GM20000 (cell line): ENCODE data around the gene CACNA2D2.

ENCODE experiments used
- DNase-seq: peaks from one replicate; pipeline ENCODE4 v3.0.0; 2012; ENCODE audit warnings: low spot score
- TF ChIP-seq, protein P1 (sequence below): IDR thresholded peaks from 2 replicates; pipeline ENCODE4 v1.5.1; 2012; ENCODE audit warnings: mild to moderate bottlenecking, control low read depth; ENCODE audit errors: extremely low read depth, missing control alignments

The CACNA2D2 gene

DNA sequence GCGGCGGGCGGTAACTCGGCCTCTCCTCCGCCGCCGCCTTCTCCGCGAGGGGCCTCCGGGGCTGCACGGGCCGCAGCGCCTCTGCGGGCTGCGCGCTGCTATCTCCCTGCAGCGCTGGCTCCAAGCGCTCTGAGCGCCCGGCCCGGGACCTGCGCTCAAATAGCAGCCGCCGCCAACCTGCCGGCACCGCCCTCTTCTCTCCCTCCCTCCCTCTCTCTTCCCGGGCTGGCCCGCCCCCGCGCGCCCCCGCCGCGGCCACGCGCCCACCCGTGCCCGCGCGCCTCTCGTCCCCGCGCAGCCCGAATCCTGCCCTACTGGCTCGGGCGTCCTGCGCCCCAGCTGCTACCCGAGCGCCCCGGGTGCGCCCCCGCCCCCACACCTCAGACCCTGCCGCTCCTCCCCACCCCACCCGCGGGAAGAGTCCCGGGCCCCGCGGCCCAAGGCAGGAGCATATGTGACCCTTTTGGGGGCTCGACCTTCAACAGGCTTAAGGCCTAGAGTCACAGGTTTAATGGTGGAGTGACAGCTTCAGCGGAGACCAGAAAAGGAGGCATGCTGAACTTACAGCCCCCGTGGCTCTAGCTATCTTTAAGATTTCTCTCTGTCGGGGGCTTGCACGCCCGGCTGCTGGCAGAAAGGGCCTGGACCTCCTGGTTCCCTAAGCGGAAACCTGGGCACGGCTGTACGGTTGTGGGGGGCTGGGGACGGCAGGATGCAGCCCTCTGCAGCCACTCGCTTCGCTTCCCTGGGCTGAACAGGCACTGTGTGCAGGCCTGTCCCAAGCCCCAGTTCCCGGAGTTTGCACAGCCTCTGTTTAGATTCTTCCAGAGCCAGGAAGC lies at the start of gene CACNA2D2:
CACNA2D2 (minus strand) TSS at position 131 of the 839 bp plus-strand sequence. CDS start 211 bp downstream, outside the sequence.
- DNase-seq: peak; percentile 62

DNA sequence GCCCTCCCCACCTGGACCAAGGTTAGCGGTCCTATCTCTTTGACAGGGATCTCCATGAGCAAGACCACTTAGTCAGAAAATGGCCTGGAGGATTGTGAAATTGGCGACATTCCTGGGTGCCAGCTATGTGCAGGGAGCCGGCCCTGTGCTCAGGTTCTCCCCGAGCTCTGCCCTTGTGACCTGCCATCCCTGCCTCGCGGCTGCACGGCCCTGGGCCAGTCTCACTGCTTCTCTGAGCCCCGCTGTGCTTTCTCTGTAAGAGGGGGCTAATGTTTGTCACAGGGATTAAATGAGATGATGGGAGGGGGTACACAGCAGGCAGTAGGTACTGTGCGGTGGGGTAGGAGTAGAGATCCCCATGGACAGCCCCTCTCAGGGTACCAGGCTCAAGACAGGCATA lies 49.2 kb upstream of the CACNA2D2 start:
- no peak for DNase-seq
- TF ChIP-seq, protein P1, sequence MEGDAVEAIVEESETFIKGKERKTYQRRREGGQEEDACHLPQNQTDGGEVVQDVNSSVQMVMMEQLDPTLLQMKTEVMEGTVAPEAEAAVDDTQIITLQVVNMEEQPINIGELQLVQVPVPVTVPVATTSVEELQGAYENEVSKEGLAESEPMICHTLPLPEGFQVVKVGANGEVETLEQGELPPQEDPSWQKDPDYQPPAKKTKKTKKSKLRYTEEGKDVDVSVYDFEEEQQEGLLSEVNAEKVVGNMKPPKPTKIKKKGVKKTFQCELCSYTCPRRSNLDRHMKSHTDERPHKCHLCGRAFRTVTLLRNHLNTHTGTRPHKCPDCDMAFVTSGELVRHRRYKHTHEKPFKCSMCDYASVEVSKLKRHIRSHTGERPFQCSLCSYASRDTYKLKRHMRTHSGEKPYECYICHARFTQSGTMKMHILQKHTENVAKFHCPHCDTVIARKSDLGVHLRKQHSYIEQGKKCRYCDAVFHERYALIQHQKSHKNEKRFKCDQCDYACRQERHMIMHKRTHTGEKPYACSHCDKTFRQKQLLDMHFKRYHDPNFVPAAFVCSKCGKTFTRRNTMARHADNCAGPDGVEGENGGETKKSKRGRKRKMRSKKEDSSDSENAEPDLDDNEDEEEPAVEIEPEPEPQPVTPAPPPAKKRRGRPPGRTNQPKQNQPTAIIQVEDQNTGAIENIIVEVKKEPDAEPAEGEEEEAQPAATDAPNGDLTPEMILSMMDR: no peak

More for the DNA sequence above, at the start of gene CACNA2D2:
- TF ChIP-seq, protein P1: no peak

GRCh38 chr3:50551681-50552435 lies 48.4 kb upstream of the CACNA2D2 start:
- no peak for DNase-seq
- TF ChIP-seq, protein P1: no peak

DNA sequence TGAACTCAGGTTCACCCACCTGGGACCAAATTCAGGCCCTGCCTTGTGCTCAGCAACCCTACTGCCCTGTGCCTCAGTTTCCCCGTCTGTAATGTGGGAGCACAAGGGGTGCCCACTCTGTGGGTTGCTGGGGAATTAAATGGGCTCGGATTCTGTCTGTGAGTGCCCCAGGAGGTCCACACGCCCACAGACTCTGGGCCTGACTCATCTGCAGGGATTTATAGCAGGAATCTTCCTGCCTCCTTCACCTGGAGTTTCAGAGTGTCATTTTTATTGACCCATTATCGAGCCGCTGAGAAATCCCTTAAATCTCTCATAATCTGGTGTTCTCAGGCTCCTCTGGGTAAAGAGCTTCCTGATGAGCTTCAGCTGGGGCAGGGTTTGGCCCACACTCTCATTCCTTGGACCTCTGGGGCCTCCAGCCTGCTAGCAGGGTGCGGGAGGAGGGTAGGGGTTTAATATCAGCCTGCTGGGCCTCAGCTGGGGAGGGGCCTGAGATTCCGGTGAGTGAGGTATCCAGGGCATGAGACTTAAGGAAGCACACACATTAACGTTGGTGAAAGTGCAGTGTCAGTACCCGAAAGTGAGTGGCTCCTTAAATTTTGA lies 47.7 kb upstream of the CACNA2D2 start:
- DNase-seq: no peak
- TF ChIP-seq, protein P1: no peak

DNA sequence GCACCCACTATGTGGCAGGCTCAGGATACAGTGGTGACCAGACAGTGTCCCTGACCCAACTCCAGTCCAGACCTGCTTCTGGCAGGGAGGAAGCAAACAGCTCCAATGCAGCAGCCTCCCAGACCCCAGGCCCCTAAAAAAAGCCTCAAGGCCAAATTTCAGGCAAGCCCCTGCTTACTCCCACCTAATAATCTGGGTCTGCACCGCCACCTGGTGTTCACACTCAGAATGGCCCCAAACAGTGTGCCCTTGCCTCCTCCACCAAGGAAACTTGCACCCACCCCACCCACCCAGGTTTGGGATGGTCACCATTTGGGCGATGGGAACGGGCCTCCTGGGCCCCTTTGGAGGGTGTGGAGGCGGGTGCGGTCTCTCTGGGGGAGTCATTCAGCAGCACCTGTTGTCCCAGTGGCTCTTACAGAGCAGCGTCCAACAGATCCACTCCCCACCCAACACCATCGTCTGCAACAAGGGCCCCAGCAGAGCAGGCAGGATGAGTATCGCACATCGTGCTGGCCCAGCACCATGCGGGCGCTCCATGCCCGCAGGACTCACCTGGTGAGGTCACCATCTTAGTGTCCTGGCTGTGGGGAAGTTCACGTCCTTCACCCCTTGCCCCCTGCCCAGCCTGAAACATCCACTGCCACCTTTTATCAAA lies 46.8 kb upstream of the CACNA2D2 start:
- DNase-seq: peak; percentile 67
- TF ChIP-seq, protein P1: peak; percentile 86

GRCh38 chr3:50549226-50549625 lies 45.8 kb upstream of the CACNA2D2 start:
- DNase-seq: no peak
- TF ChIP-seq, protein P1: no peak

GRCh38 chr3:50545781-50546180 lies 42.3 kb upstream of the CACNA2D2 start:
- TF ChIP-seq, protein P1: no peak
- no peak for DNase-seq
